ENCODE data around the gene SLAMF6. TPM values are rescaled to one million over a fixed set of nuclear protein-coding genes. Genes with fewer than 3 reads are reported as not detected.

SLAMF6 gene
- total and polyA plus RNA-seq, 10 of the 15 experiments (the other 5 are each of a cell fraction or from before 2014, with no cell fraction given): 20.5 to 89.6 (median 36.5) TPM

- TF ChIP-seq ZBTB11 (CRISPR knock-in tag; IDR thresholded peaks at IDR 0.05) (no peak), NRF1 (conservative IDR thresholded peaks at IDR 0.05; ENCODE audit: low read depth, low read length) (no peak), KDM1A (IDR thresholded peaks at IDR 0.05; ENCODE audit: borderline replicate concordance) (no peak), E4F1 (IDR thresholded peaks at IDR 0.05; ENCODE audit: borderline replicate concordance, partially characterized antibody) (no peak), ETV6 (conservative IDR thresholded peaks at IDR 0.05 in 1 of 2, IDR thresholded peaks at IDR 0.05 in 1 of 2; ENCODE audit: borderline replicate concordance in 1 of 2, low read depth in 1 of 2) (peak in 1 of 2 experiments; percentile 51; a peak in 1 of 4 replicates), IKZF1 (conservative IDR thresholded peaks at IDR 0.05) (peak; percentile 90), PBX3 (IDR thresholded peaks at IDR 0.05; ENCODE audit: insufficient replicate concordance, low read depth, low read length) (no peak), PKNOX1 (IDR thresholded peaks at IDR 0.05) (no peak), IKZF2 (IDR thresholded peaks at IDR 0.05) (peak in 1 of 2 experiments; percentile 85; a peak in 3 of 4 replicates), SUPT20H (IDR thresholded peaks at IDR 0.05; ENCODE audit: borderline replicate concordance, control insufficient read depth, low read depth, low read length) (no peak), HSF1 (IDR thresholded peaks at IDR 0.05; ENCODE audit: low read depth, low read length) (no peak), ATF3 (IDR thresholded peaks at IDR 0.05; ENCODE audit: borderline replicate concordance, extremely low read depth, low read depth, low read length) (no peak), NKRF (conservative IDR thresholded peaks at IDR 0.05) (no peak)
Observed at GRCh38 chr1:160548960-160549664, 26.1 kb upstream of the SLAMF6 start (continued).
